TTC549 (cell line): Measurements from ENCODE around the gene RAB11A.
"Not testable (repeated sequence)": the region's sequence is repeated elsewhere in the genome, so short reads cannot be mapped to it uniquely, and the experiment has no call there.

Source experiments
- FAIRE-seq: peaks from 2 replicates; lab custom pipeline; 2012; peaks lifted over from hg19 to GRCh38; lab: Jason Lieb, UNC

Gene RAB11A

GRCh38 chr15:65845826-65846519, 23.3 kb upstream of the RAB11A start:
- no peak for FAIRE-seq

GRCh38 chr15:65847989-65848388, 21.3 kb upstream of the RAB11A start:
- FAIRE-seq: no peak

GRCh38 chr15:65851981-65852380, 17.3 kb upstream of the RAB11A start:
- no peak for FAIRE-seq

GRCh38 chr15:65856821-65857455, 12.4 kb upstream of the RAB11A start:
- FAIRE-seq: no peak

GRCh38 chr15:65857718-65858402, 11.4 kb upstream of the RAB11A start:
- no peak for FAIRE-seq

GRCh38 chr15:65862682-65863081, 6.6 kb upstream of the RAB11A start:
- peak; percentile 85 for FAIRE-seq

- FAIRE-seq: no peak
Observed at GRCh38 chr15:65863106-65863505, 6.2 kb upstream of the RAB11A start.

- no peak for FAIRE-seq
Observed at GRCh38 chr15:65867244-65867643, 2.0 kb upstream of the RAB11A start.

GRCh38 chr15:65867933-65868332, 1.4 kb upstream of the RAB11A start:
- not testable (repeated sequence) for FAIRE-seq

- no peak for FAIRE-seq
Observed at GRCh38 chr15:65868546-65869125, 655 bp upstream of the RAB11A start.

GRCh38 chr15:65869954-65870871, 922 bp downstream of the RAB11A start:
- FAIRE-seq: no peak

GRCh38 chr15:65870889-65871533, 1.7 kb downstream of the RAB11A start:
- no peak for FAIRE-seq

- FAIRE-seq: not testable (repeated sequence)
Observed at GRCh38 chr15:65871886-65872285, 2.6 kb downstream of the RAB11A start.

- FAIRE-seq: not testable (repeated sequence)
Observed at GRCh38 chr15:65872596-65872995, 3.3 kb downstream of the RAB11A start.

- no peak for FAIRE-seq
Observed at GRCh38 chr15:65873256-65873655, 4.0 kb downstream of the RAB11A start.

- no peak for FAIRE-seq
Observed at GRCh38 chr15:65875458-65875857, 6.2 kb downstream of the RAB11A start.

- FAIRE-seq: no peak
Observed at GRCh38 chr15:65877749-65878148, 8.5 kb downstream of the RAB11A start.

GRCh38 chr15:65881766-65882434, 12.6 kb downstream of the RAB11A start:
- FAIRE-seq: no peak

GRCh38 chr15:65883571-65883970, 14.3 kb downstream of the RAB11A start:
- FAIRE-seq: no peak

GRCh38 chr15:65884511-65884910, 15.2 kb downstream of the RAB11A start:
- no peak for FAIRE-seq

- FAIRE-seq: no peak
Observed at GRCh38 chr15:65885668-65886218, 16.5 kb downstream of the RAB11A start.
